HG03025 (cell line): ENCODE results near the gene SSBP3.

Experiments used
- ATAC-seq: cut with Tn5 transposase; IDR thresholded peaks from one replicate; pipeline ENCODE4 v1.9.1; 2021; ENCODE audit warnings: mild to moderate bottlenecking, moderate library complexity; ENCODE audit not compliant: unreplicated experiment, low FRiP score

The SSBP3 gene

DNA sequence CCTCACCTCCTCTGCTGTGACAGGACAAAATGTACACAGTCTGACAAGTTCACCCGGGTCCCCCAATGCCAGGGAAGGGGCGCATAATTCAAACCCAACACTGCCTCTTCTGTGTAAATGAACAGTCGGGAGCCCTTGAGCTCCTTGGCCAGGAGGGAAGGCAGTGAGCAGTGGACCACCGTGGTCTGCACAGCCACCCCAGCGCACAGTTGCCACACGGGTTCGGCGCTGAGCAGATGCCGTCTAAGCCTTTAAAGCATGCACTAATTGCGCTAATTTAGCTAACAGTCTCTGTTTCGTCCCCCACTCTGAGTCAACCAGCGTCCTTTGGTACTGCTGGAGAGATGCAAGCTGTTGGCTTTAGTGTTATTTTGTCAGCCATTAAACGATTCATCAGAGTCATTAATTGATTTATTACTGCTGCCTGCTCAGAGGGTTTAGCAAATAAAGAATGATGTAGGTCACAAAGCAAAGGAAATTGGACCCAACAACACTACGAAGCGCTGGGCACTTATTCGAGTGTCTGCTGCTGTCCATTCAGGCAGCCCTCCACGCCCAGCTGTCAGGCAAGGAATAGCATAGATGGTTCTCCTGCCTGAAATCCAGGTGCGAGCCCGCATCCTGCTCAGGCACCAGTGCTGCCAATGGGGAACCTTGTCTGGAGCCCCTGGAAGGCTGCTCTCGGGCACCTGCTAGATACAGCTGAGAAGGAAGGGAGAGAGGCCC is 114.8 kb downstream of the SSBP3 start:
- no peak for ATAC-seq

GRCh38 chr1:54290506-54291184 is 115.5 kb downstream of the SSBP3 start:
- ATAC-seq: no peak

GRCh38 chr1:54289712-54290233 is 116.4 kb downstream of the SSBP3 start:
- no peak for ATAC-seq

- ATAC-seq: no peak
These were observed 118.4 kb downstream of the SSBP3 start for GRCh38 chr1:54287801-54288211.

- no peak for ATAC-seq
These were observed 119.0 kb downstream of the SSBP3 start for GRCh38 chr1:54287176-54287650.

GRCh38 chr1:54285815-54286345 is 120.3 kb downstream of the SSBP3 start:
- ATAC-seq: no peak

DNA sequence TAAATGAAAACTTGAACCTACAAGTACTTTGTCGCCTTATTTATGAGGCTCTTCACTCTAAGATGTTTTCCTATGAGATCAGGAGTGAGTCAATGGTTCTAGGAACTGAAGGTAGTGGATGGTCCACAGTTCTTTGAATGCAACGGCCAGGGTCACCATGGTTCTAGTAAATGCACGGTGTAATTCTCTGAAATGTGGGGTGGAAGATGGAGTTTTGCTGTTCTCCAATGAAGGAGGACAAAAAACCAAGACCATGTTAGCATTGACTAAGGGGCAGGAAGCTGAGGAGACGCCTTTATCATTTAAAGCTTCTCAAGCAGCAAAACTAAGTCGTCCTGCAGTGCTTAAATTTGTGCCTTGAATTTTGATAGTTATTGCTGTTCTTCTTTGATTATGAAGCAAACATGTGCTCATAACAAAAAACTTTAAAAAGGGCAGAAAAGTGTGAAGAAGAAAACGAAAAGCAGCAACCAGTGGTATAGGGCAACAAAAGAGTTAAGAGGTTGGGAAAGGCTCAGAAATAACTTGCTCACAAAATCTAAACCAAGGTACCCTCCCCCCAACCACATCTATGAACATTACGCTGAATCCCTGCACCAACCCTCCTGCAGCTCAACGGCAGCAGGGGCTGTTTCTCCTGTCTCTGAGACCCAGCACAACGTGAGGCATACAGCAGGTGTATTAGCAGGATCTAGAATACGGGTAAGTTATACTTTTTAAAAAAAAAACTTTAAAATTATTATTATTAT is 121.2 kb downstream of the SSBP3 start:
- no peak for ATAC-seq

- ATAC-seq: no peak
These were observed 122.4 kb downstream of the SSBP3 start for GRCh38 chr1:54283635-54284385.

DNA sequence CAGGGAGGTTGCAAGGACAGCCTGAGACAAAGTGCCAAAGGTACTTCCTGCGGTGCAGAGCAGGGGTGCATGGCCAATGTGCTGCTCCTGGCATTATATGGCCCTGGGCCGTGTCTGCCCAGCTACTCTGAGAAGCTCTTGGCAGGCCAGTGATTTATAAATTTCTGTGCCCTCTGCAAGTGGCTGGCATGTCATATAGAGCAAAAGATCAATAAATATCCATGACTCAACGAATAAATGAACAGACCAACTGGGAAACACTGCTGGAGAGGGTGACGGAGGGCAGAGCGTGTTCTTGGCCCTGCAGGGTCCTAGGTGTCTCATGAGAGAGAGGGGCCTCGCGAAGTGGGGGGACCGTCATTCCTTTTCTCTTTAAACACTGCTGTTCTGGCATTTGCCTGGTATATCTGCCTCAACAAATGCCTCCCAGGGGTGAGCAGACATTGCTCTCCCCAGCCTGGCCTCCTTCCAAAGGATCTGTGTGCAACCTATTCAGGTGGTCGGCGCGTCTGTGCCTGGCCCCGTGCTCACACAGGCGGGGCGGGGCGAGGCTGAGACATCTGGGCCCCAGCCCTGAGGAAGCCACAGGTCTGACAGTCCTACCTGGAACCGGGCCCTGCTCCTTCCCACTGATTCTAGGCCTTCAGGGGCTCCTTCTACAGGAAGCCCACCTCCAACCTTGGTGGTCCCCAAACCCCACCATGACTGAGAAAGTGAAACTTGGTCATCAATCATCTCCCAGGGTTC is 123.9 kb downstream of the SSBP3 start:
- ATAC-seq: no peak

DNA sequence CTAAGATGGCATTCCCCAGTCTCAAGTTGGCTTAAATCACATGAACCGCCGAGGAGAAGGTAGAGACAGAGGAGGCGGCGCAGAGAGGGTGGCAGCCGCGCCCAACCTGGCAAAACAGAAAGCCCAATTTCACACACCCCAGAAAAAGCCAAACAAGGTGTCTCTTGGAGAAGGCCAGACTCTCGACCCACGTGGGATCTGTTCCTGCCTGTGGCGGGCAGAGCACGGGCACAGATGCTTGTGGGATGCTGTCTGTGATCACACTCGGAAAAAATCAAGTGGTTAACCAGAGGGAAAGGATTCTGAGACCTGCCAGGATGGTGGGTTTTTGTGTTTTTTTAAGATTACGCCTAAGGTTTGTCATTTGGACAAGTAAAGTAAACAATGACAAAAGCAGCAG is 125.5 kb downstream of the SSBP3 start:
- ATAC-seq: no peak

DNA sequence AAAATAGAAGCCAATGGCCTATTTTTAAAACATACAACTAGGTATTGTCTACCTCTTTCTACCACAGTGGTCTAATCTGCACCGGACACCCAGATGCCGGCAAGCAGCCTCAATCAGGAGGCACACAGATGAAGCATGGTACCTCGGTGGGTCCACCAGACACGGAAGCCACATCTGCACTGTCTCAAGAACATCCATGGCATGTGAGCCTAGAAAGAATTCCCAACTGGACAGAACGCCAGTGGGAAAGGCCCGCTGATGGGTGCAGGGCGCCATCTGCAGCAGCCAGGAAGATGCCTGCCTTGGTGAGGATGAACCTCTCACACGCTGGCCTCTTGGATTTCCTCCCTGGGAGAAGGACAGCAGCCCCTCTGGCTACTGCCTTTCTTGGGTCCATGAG is 126.7 kb downstream of the SSBP3 start:
- no peak for ATAC-seq

DNA sequence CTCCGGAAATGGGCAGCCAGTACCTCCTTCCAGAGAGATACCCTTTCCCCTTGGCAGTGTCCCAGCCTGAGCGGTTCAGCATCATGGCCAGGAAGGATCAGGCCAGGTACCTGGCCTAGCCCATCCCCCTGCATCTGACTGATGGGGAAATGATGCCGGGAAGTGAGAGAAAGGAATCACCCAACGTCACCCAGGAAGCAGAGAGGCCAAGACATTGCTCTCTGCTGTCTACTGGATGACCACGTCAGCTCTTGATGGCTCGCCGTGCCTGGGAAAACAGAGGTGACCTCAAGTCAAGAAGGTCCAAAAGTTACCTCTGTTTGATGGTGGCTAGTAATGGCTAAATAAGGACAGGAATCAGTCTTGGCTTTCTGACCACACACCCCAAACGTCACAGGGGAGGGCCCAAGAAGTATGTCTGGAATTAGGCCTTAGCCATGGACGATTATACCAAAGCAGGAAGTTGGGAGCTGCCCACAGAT is 127.2 kb downstream of the SSBP3 start:
- ATAC-seq: no peak

DNA sequence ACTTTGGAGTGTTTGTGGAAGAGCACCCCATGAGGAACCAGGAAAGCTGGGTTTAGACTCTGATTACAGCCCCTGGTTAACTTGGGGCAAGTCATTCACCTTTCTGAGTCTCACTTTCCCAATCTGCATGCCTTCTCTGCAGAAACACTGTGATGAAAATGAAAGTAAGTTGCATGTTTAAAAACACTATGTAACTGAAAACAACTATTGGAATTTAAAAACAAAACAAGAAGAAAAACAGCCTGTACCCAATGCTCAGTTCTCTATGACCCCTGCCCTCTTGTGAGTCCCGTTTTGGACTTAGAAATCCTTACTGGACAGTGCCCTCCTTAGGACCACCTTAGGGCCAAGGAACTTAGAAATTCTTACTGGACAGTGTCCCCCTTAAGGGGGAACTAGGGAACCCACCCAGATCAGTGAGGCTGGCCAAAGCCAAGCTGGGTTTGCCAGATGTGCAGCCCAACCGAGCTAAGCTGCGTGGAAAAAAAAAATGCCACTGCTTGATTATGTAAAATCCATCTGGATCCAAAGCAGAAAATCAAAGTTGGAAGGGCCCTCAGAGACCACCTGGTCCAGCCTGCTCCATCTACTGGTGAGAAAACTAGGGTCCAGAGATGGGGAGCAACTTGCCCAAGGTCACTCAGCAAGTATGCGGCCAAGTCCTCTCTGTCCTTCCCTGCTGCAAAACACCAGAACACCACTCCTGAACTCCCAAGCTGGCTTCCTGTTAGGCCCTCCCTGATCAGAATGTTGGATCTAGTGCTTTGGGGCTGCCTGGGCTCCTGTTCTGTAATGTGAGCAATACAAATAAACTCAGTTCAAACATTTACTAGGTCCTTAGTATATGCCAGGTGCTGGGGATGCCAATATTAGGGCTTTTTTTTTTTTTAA is 128.5 kb downstream of the SSBP3 start:
- no peak for ATAC-seq

DNA sequence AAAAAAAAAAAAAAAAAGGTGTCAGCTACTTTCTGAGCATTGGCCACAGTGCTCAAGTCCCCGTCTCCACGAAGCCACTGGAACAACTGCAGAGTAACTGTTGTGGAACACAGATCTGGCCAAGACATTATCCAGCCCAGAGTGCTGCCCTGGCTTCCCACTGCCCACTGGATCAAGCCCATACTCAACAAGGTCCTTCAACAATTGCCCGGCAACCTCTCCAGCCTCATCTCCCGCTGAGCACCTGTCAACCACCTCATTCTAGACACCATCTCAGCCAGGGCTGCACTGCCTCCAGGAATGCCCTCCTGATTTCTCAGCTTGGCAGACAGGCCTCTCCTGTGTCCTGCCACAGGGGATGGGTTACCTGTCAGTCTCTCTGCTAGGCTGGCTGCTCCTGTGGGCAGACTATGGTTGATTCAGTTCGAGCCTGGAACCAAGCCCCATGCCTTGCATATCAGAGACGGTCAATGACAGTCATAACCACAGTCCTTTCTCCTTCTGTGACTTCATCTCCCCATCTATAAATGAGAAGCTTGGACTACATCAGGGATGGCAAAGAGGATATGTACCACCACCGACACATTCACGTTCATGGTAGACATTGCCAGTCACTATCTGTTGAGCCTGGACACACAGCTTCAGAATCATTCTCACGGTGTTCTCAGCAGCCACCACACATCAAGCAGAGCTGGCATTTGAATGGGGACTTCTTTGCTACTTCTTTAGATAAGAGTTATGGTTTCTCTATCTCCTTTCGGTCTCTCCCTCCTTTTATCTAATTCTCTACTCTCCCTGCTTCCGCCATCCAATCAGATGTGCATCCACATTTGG is 129.4 kb downstream of the SSBP3 start:
- no peak for ATAC-seq

DNA sequence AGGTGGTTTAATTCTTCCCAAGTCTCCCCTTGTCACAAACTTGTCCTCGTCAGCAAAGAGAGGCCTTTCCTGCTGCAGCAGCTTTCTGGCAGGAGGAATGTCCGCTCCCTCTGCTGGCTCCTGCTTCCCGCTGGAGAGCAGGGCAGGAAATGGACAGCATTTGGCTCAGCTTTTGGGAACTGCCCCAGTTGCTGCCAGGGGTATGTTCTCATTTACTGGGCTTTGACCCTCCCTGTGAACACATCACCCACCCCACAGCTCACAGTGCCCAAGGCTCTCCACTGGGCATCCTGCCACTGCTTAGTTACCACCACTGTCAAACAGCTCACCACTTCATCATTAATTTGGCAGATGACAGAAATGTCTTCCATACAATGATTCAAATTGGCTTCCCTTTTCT is 130.8 kb downstream of the SSBP3 start:
- ATAC-seq: no peak

DNA sequence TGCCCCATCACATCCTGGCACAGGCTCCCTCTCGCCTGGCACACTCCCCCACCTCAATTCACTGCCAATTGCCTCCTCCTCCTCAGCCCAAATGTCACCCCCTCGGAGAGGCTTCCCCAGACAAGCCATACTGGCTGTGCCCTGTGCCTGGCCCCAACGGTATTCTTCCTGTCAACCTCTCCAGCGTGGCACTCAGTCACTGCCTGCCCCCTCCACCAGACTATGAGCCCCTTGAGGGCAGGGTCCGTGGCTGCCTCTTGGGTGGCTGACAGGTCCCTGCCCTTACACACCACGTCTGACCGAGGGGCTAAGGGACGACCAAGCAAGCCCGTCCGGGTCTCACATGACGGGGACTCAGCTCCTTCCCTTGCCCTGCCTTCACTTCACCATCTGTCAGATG is 131.3 kb downstream of the SSBP3 start:
- no peak for ATAC-seq

GRCh38 chr1:54274448-54274847 is 131.7 kb downstream of the SSBP3 start:
- ATAC-seq: no peak

DNA sequence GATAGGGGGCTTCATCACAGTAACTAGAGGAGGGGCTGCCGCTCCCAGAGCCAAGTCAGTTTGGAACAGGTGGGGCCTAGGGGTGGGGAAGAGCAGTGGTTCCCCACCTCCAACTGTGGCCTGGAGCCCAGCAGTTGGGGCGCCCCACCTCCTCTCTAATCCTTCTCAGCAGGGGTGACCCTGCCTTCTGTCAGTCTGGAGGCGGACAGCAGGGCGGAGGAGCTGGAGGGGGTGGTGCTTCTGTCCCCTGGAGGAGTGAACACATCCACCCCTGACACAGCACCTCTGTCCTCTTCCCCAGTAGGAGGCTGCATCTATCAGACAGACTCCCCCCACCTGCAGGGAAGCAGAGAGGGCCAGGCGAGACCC is 132.4 kb downstream of the SSBP3 start:
- no peak for ATAC-seq
